Tibial nerve (tissue), 4 donors: Measurements from ENCODE around the gene ATPAF1. TPM values are rescaled to one million over a fixed set of nuclear protein-coding genes. Genes with fewer than 3 reads are reported as not detected.

ENCODE experiments used
- DNase-seq, 2 donors: peaks; one replicate each; pipeline ENCODE4 v3.0.0-alpha.2; 2019; ENCODE audit warnings: low spot score in 2 of 2
- H3K27ac ChIP-seq, 4 donors: fragments of 200-600 bp; sonication (generic) in 3 of 4; one replicate each; pipeline ENCODE4 v1.5.1; 2017 to 2019; ENCODE audit warnings: mild to moderate bottlenecking in 1 of 4
- H3K27me3 ChIP-seq, 2 donors: fragments of 200-600 bp; sonication (generic) in 1 of 2; one replicate each; pipeline versions ENCODE4 v1.5.1 to v1.6.0; 2017 to 2019
- H3K36me3 ChIP-seq, 3 donors: fragments of 200-600 bp; sonication (generic); one replicate each; pipeline ENCODE4 v1.5.1; 2018 to 2019
- H3K4me1 ChIP-seq, 4 donors: fragments of 200-600 bp; sonication (generic) in 3 of 4; one replicate each; pipeline ENCODE4 v1.5.1; 2017 to 2019
- H3K4me3 ChIP-seq, 4 donors: fragments of 200-600 bp; sonication (generic) in 3 of 4; one replicate each; pipeline ENCODE4 v1.5.1; 2017 to 2019; ENCODE audit warnings: mild to moderate bottlenecking in 1 of 4, moderate library complexity in 1 of 4
- H3K9me3 ChIP-seq, 4 donors: fragments of 200-600 bp; sonication (generic) in 3 of 4; one replicate each; pipeline ENCODE4 v1.5.1; 2017 to 2019
- EP300 ChIP-seq, 2 donors: sonication (generic); formaldehyde crosslinking; IDR thresholded peaks; one replicate each; pipeline ENCODE4 v1.6.1; 2017; ENCODE audit warnings: antibody characterized with exemption in 2 of 2, mild to moderate bottlenecking in 1 of 2
- POLR2A ChIP-seq, 2 donors: fragments of 450-650 bp; IDR thresholded peaks; one replicate each; pipeline ENCODE4 v1.6.1; 2017; ENCODE audit warnings: antibody characterized with exemption in 2 of 2, mild to moderate bottlenecking in 2 of 2, moderate library complexity in 2 of 2
- WGBS, 2 donors: methylation state at CpG; one replicate each; pipeline ENCODE4 v1.1.5; 2018; 5-methylcytosine and 5-hydroxymethylcytosine counted together
- total RNA-seq, 4 donors: library from RNA; depleted of rRNA; stranded (reverse); fragments of >200 nt; gene quantifications; one replicate each; pipeline ENCODE4 v1.1.0, GENCODE V29; 2016
- TF ChIP-seq, protein P1 (sequence below), 5 experiments: fragments of 200-600 bp in 3 of 5; fragments of 450-650 bp in 2 of 5; sonication (generic) in 3 of 5; IDR thresholded peaks; one replicate each; pipeline ENCODE4 v1.5.1; 2016 to 2019; ENCODE audit warnings: antibody characterized with exemption in 5 of 5, mild to moderate bottlenecking in 3 of 5, moderate library complexity in 2 of 5

Gene ATPAF1
- total RNA-seq, 4 donors from 2014 or later, result 26.3 to 38.5 (median 30.2) TPM

DNA sequence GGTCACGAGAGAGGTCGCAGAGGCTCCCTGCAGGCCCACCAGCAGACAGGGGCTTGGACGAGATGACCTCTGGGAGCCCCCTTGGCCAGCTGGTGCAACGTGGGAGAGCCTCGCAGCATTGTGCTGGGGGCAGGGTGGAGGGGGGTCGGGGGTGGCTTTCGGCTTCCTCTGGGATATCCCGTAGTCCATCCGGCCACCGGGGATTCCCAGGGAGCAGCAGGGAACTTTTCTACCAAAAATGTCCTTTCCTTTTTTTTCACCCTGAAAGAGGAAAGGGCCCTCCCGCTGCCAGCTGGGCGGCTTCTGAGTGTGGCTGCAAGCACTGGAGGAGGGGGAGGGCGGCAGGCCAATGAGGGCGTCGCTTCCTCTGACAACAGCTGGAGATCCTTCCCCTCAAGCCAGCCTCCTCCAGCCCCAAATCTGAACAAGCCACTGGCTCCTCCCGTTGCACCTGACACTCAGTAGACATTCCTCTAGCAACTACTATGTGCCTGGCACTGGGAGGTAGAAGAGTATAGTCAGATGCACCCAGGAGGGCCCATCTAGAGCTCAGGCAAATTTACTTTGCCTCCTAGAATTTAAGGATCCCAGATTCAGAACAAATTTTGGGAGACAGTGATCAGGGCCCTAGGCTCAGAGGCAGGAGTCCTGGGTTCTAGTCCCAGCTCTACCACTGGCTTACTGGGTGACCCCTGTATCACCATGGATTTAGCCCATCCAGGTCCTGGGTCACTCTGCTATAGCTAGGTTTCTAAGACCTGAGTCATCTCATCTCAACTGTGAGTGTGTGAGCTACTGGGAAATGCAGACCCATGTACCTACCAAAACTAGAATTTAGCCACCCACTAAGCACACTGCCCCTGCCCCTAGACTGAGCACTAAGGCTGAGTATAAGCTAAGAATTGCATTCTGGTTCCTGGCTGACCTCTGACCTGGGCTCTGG, 54.2 kb downstream of the ATPAF1 start:
- no peaks in the 10 kb centered on the region for H3K27me3 ChIP-seq
- H3K4me3 ChIP-seq, result peak overlapping the region in 3 of 4 donors; percentile 5 to 32 (median 30)
- TF ChIP-seq, protein P1, sequence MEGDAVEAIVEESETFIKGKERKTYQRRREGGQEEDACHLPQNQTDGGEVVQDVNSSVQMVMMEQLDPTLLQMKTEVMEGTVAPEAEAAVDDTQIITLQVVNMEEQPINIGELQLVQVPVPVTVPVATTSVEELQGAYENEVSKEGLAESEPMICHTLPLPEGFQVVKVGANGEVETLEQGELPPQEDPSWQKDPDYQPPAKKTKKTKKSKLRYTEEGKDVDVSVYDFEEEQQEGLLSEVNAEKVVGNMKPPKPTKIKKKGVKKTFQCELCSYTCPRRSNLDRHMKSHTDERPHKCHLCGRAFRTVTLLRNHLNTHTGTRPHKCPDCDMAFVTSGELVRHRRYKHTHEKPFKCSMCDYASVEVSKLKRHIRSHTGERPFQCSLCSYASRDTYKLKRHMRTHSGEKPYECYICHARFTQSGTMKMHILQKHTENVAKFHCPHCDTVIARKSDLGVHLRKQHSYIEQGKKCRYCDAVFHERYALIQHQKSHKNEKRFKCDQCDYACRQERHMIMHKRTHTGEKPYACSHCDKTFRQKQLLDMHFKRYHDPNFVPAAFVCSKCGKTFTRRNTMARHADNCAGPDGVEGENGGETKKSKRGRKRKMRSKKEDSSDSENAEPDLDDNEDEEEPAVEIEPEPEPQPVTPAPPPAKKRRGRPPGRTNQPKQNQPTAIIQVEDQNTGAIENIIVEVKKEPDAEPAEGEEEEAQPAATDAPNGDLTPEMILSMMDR (IDR thresholded peaks at IDR 0.05), result no peak
- TF ChIP-seq POLR2A (IDR thresholded peaks at IDR 0.05) (peak in 1 of 2 donors; percentile 35), EP300 (IDR thresholded peaks at IDR 0.05) (peak in 1 of 2 donors; percentile 73)
- H3K27ac ChIP-seq, result peak overlapping the region in 3 of 4 donors; percentile 97 to 98 (median 98)
- no peaks in the 10 kb centered on the region for H3K9me3 ChIP-seq
- H3K4me1 ChIP-seq, result peaks cover 0 to 55% (median 50%) of the 10 kb centered on the region in 4 donors
- DNase-seq, result peak; percentile 87 to 91
- H3K36me3 ChIP-seq, result peaks cover 0 to 36% (median 0%) of the 10 kb centered on the region in 3 donors
- 3 to 8% methylated on average over 15 to 16 of the region's 16 CpGs for WGBS, 2 donors

DNA sequence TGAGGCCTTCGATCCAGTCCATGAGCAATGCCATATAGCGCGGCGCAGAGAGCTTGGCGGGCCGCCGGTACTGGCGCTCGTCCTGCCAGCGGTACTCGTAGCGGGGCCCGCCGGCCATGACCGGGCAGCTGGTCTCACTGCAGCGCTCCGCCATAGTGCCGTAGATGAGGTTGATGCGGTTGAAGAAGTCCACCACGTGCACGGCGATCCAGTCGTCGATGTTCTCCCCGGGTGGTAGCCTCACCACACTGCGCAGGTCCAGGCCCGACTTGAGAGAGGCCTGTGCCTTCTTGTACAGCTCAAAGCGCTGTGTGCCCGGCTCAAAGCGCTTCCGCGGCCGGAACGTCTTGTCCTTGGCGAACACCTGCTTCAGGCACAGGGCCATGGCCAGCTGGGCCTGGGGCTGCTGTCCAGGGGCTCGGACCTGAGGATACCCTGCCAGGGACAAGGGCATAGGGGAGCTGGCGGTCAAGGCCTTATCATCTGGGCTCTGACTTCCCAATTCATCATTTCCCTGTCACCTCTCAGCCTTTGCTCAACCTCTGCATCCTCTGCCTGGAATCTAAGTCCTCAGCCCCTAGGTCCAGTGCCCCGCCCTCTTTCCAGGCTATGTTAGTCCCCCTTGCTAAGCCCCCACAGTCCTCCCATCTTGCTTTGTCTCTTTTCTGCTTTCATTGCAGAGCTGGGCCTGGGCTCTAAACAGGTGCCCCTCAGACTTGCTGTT, 55.1 kb downstream of the ATPAF1 start:
- no peak for DNase-seq
- Histone ChIP-seq H3K27ac (peak overlapping the region in 3 of 4 donors; percentile 34 to 98 (median 97)), H3K27me3 (no peaks in the 10 kb centered on the region), H3K4me1 (peaks cover 0 to 55% (median 50%) of the 10 kb centered on the region in 4 donors), H3K36me3 (peaks cover 0 to 45% (median 0%) of the 10 kb centered on the region in 3 donors), H3K9me3 (no peaks in the 10 kb centered on the region), H3K4me3 (peak overlapping the region in 3 of 4 donors; percentile 5 to 32 (median 30))
- 88 to 91% methylated on average over 36 to 38 of the region's 38 CpGs for WGBS, 2 donors
- TF ChIP-seq EP300 (IDR thresholded peaks at IDR 0.05), result no peak
- TF ChIP-seq, protein P1 (IDR thresholded peaks at IDR 0.05), result no peak

DNA sequence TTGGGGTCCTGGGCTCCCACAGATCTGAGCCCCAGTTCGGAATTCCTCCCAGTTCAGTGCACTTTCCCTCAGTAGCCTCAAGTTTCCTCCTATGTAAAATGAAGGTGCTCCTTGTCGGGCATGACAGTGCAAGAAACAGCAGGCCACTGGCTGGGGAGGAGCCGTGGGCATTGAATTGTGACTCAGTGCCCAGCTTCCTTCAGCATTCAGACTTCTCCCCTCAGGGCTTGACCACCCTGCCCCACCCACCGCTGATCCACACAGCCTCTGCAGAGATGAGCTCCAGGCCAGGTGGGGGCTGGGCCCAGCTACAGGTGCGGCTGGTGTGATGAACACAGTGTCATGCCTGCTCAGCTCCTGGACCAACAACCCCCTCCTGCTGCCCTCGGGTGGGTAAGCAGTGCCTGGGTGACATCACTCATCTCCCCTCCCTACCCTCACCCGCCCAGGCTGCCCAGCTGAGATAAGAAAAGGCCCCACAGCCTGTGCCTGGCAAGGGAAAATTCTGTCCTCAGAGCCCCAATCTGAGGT, 56.4 kb downstream of the ATPAF1 start:
- no peak for DNase-seq
- no peaks in the 10 kb centered on the region for H3K9me3 ChIP-seq
- 49 to 63% methylated on average over 4 to 6 of the region's 7 CpGs for WGBS, 2 donors
- peaks cover 0 to 57% (median 46%) of the 10 kb centered on the region in 4 donors for H3K4me1 ChIP-seq
- H3K4me3 ChIP-seq, result no peak overlapping the region
- H3K27ac ChIP-seq, result peak overlapping the region in 1 of 4 donors; percentile 53
- TF ChIP-seq, protein P1 (IDR thresholded peaks at IDR 0.05), result no peak
- TF ChIP-seq POLR2A (IDR thresholded peaks at IDR 0.05) (no peak), EP300 (IDR thresholded peaks at IDR 0.05) (no peak)
- H3K36me3 ChIP-seq, result peaks cover 0 to 54% (median 0%) of the 10 kb centered on the region in 3 donors
- H3K27me3 ChIP-seq, result no peaks in the 10 kb centered on the region

DNA sequence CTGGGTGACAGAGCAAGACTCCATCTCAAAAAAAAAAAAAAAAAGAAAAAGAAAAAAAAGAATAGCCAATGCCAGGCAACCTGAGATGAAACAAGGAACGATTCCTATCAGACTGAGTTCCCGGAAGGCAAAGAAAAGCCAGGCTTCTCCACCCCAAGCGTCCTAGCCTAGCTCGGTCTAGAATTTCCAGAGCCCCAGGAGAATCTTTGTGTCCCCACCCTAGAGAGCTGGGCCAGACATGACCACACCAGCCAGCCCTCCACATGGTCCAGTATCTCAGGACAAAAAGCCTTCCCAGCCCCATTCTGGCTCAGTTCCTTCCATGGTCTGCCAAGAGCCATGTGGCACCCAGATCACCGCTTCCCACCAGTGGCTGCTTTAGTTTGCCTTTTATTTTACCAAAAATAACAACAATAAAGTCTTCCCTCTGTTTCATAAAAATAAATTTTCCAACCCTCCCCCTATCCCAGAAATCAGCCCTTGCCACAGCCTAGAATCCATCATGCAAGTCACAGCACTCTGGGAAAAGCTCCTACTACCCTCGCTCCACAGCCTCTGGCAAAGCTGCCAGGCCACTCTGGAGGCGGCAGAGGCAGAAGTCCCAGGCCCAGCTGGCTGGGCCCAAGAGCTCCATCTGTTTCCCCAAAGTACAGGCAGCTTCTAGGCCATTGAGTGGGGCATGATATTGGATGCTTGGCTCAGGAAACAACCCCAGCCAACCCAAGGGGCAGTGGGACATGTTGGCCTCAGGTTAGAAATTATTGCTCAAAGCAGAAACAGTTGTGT, 60.6 kb downstream of the ATPAF1 start:
- H3K36me3 ChIP-seq, result peaks cover 0 to 51% (median 0%) of the 10 kb centered on the region in 3 donors

More for the DNA sequence above, 60.6 kb downstream of the ATPAF1 start:
- TF ChIP-seq POLR2A (IDR thresholded peaks at IDR 0.05) (no peak), EP300 (IDR thresholded peaks at IDR 0.05) (no peak)
- TF ChIP-seq, protein P1 (IDR thresholded peaks at IDR 0.05), result no peak
- no peak for DNase-seq
- Histone ChIP-seq H3K4me1 (peaks cover 0 to 40% (median 20%) of the 10 kb centered on the region in 4 donors), H3K4me3 (no peak overlapping the region), H3K9me3 (no peaks in the 10 kb centered on the region), H3K27me3 (no peaks in the 10 kb centered on the region), H3K27ac (peak overlapping the region in 2 of 4 donors; percentile 8 to 28)
- WGBS, 2 donors, result 76 to 81% methylated on average over 7 of the region's 7 CpGs
